H1 (cell line): ENCODE data around the gene DKK3. TPM values are rescaled to one million over a fixed set of nuclear protein-coding genes. Genes with fewer than 3 reads are reported as not detected.

Experiments
- CTCF ChIA-PET: fragments of 300-600 bp; sonication (Branson Sonifier 250); formaldehyde crosslinking; loops from one replicate; lab custom pipeline; 2021; ENCODE audit not compliant: partially characterized antibody; lab: Charles Lee
- POLR2A ChIA-PET: fragments of 300-600 bp; sonication (Branson Sonifier 250); formaldehyde crosslinking; loops from one replicate; lab custom pipeline; 2021; ENCODE audit warnings: inconsistent platforms; ENCODE audit not compliant: partially characterized antibody; lab: Charles Lee
- DNase-seq, 2 experiments: peaks; one replicate each; pipeline versions ENCODE4 v3.0.0 to v3.0.0-alpha.2; 2010 to 2022; ENCODE audit warnings: low spot score in 2 of 2, low read depth in 1 of 2, mixed read lengths in 1 of 2
- FAIRE-seq: peaks from 2 replicates; lab custom pipeline; 2011; peaks lifted over from hg19 to GRCh38; lab: Jason Lieb, UNC
- H2AFZ ChIP-seq: 2 replicates; pipeline ENCODE4 v1.8.1; 2012; ENCODE audit warnings: low read length, inconsistent platforms
- H2AK5ac ChIP-seq: 2 replicates; pipeline ENCODE4 v1.6.1; 2013; ENCODE audit warnings: low read depth, low read length
- H2BK120ac ChIP-seq: replicated peaks from 2 replicates; pipeline ENCODE3; 2013; ENCODE audit warnings: low read depth, low read length, inconsistent platforms
- H2BK12ac ChIP-seq: 2 replicates; pipeline ENCODE4 v1.6.1; 2013; ENCODE audit warnings: low read depth, low read length
- H2BK15ac ChIP-seq: 2 replicates; pipeline ENCODE4 v1.6.1; 2013; ENCODE audit warnings: low read length
- H2BK20ac ChIP-seq: 2 replicates; pipeline ENCODE4 v1.6.1; 2013; ENCODE audit warnings: low read length
- H2BK5ac ChIP-seq: 2 replicates; pipeline ENCODE4 v1.6.1; 2013; ENCODE audit warnings: low read depth, low read length
- H3K14ac ChIP-seq: 2 replicates; pipeline ENCODE4 v1.6.1; 2013; ENCODE audit warnings: inconsistent platforms; ENCODE audit not compliant: insufficient read length
- H3K18ac ChIP-seq: 2 replicates; pipeline ENCODE4 v1.6.1; 2013; ENCODE audit warnings: low read length; ENCODE audit errors: extremely low read depth
- H3K23ac ChIP-seq: 2 replicates; pipeline ENCODE4 v1.6.1; 2013; ENCODE audit warnings: inconsistent platforms; ENCODE audit not compliant: insufficient read length
- H3K23me2 ChIP-seq: 2 replicates; pipeline ENCODE4 v1.6.1; 2013; ENCODE audit warnings: low read depth, low read length
- H3K27ac ChIP-seq: 2 replicates; pipeline ENCODE4 v1.6.1; 2011; ENCODE audit warnings: low read depth, low read length, inconsistent platforms
- H3K27me3 ChIP-seq, 4 experiments: replicated peaks in 1 of 4; 1 replicate in 1 of 4; 2 replicates in 3 of 4; pipeline versions ENCODE4 v1.6.1 to v1.8.1; 2011 to 2013; ENCODE audit warnings: low read length in 3 of 4, mild to moderate bottlenecking in 3 of 4, inconsistent platforms in 2 of 4, mixed read lengths in 2 of 4, moderate library complexity in 1 of 4; ENCODE audit not compliant: control insufficient read depth in 3 of 4, insufficient read depth in 3 of 4; ENCODE audit errors: extremely low read depth in 1 of 4
- H3K36me3 ChIP-seq, 4 experiments: 2 replicates each; pipeline versions ENCODE4 v1.6.1 to v1.8.1; 2011 to 2013; ENCODE audit warnings: mild to moderate bottlenecking in 4 of 4, low read length in 3 of 4, moderate library complexity in 2 of 4, control low read depth in 1 of 4, inconsistent platforms in 1 of 4; ENCODE audit not compliant: insufficient read depth in 4 of 4, control insufficient read depth in 2 of 4
- H3K4ac ChIP-seq: replicated peaks from 2 replicates; pipeline ENCODE3; 2013; ENCODE audit warnings: low read length, low read depth, mixed read lengths, inconsistent platforms; ENCODE audit not compliant: insufficient read length
- H3K4me1 ChIP-seq, 4 experiments: replicated peaks in 1 of 4; 1 replicate in 1 of 4; 2 replicates in 3 of 4; pipeline versions ENCODE4 v1.6.1 to v1.8.1; 2011 to 2013; ENCODE audit warnings: low read length in 3 of 4, inconsistent platforms in 2 of 4, mixed read lengths in 1 of 4; ENCODE audit not compliant: insufficient read depth in 4 of 4, control insufficient read depth in 3 of 4
- H3K4me2 ChIP-seq, 2 experiments: 2 replicates each; pipeline versions ENCODE4 v1.6.1 to v1.8.1; 2011 to 2013; ENCODE audit warnings: low read depth in 2 of 2, low read length in 2 of 2, control low read depth in 1 of 2, inconsistent platforms in 1 of 2, mild to moderate bottlenecking in 1 of 2; ENCODE audit not compliant: insufficient read depth in 1 of 2
- H3K4me3 ChIP-seq, 4 experiments: fragments of 200-600, 300-600 bp in 1 of 4; sonication (generic), shearing (Covaris generic), sonication (Bioruptor Twin) in 1 of 4; 2 replicates each; pipeline versions ENCODE4 v1.5.1 to v1.8.1; 2011 to 2016; ENCODE audit warnings: low read length in 4 of 4, low read depth in 3 of 4, control low read depth in 2 of 4, inconsistent platforms in 2 of 4, mild to moderate bottlenecking in 2 of 4, mixed read lengths in 1 of 4, moderate library complexity in 1 of 4; ENCODE audit not compliant: insufficient read depth in 2 of 4; ENCODE audit errors: extremely low read depth in 1 of 4
- H3K56ac ChIP-seq: replicated peaks from 2 replicates; pipeline ENCODE3; 2013; ENCODE audit warnings: low read depth, mild to moderate bottlenecking, mixed read lengths, low read length, inconsistent platforms; ENCODE audit not compliant: insufficient read length
- H3K79me1 ChIP-seq: 2 replicates; pipeline ENCODE4 v1.6.1; 2013; ENCODE audit warnings: low read depth, low read length, control low read depth
- H3K79me2 ChIP-seq, 2 experiments: 2 replicates each; pipeline versions ENCODE4 v1.6.1 to v1.8.1; 2012 to 2013; ENCODE audit warnings: low read length in 2 of 2, mild to moderate bottlenecking in 2 of 2, inconsistent platforms in 1 of 2; ENCODE audit not compliant: insufficient read depth in 2 of 2, control insufficient read depth in 1 of 2
- H3K9ac ChIP-seq, 4 experiments: replicated peaks in 1 of 4; 1 replicate in 1 of 4; 2 replicates in 3 of 4; pipeline versions ENCODE4 v1.6.1 to v1.8.1; 2011 to 2013; ENCODE audit warnings: low read depth in 3 of 4, low read length in 3 of 4, control low read depth in 2 of 4, mild to moderate bottlenecking in 2 of 4, moderate library complexity in 2 of 4, inconsistent platforms in 1 of 4; ENCODE audit errors: extremely low read depth in 1 of 4
- H3K9me3 ChIP-seq, 2 experiments: 2 replicates each; pipeline versions ENCODE4 v1.6.1 to v1.8.1; 2012 to 2013; ENCODE audit warnings: mild to moderate bottlenecking in 2 of 2, moderate library complexity in 2 of 2, control low read depth in 1 of 2, inconsistent platforms in 1 of 2, low read depth in 1 of 2, low read length in 1 of 2, mixed read lengths in 1 of 2; ENCODE audit not compliant: insufficient read depth in 2 of 2
- H4K20me1 ChIP-seq, 2 experiments: replicated peaks in 1 of 2; 2 replicates each; pipeline versions ENCODE3 to v1.8.1; 2011 to 2013; ENCODE audit warnings: inconsistent platforms in 2 of 2, low read length in 2 of 2, mild to moderate bottlenecking in 1 of 2; ENCODE audit not compliant: insufficient read depth in 2 of 2, control insufficient read depth in 1 of 2
- H4K5ac ChIP-seq: 2 replicates; pipeline ENCODE4 v1.6.1; 2013; ENCODE audit warnings: low read length, low read depth, mixed read lengths, inconsistent platforms; ENCODE audit not compliant: insufficient read length
- H4K8ac ChIP-seq: 2 replicates; pipeline ENCODE4 v1.8.0; 2013; ENCODE audit warnings: mild to moderate bottlenecking, moderate library complexity, low read length, inconsistent platforms; ENCODE audit not compliant: insufficient read depth; ENCODE audit errors: extremely low read depth
- H4K91ac ChIP-seq: replicated peaks from 2 replicates; pipeline ENCODE3; 2013; ENCODE audit warnings: low read length, mixed read lengths, inconsistent platforms; ENCODE audit not compliant: insufficient read length
- CEBPB ChIP-seq: IDR thresholded peaks from 2 replicates; pipeline ENCODE4 v1.6.1; 2012; ENCODE audit warnings: low read depth, low read length
- EP300 ChIP-seq, 2 experiments: IDR thresholded peaks; 1 replicate in 1 of 2; 2 replicates in 1 of 2; pipeline ENCODE4 v1.6.1; 2011 to 2012; ENCODE audit warnings: low read depth in 2 of 2, low read length in 2 of 2, mild to moderate bottlenecking in 2 of 2, borderline replicate concordance in 1 of 2, inconsistent platforms in 1 of 2, moderate library complexity in 1 of 2
- GTF2F1 ChIP-seq: IDR thresholded peaks from 2 replicates; pipeline ENCODE4 v1.6.1; 2012; ENCODE audit warnings: low read depth, low read length, improper control_type of control experiment, borderline replicate concordance
- TEAD4 ChIP-seq: IDR thresholded peaks from 2 replicates; pipeline ENCODE4 v1.6.1; 2012; ENCODE audit warnings: low read depth, low read length, inconsistent platforms, mixed read lengths
- WGBS, 2 experiments: shearing (Covaris generic) in 1 of 2; methylation state at CpG; one replicate each; pipeline versions ENCODE4 v1.1.6 to v1.1.7; 2013 to 2015; ENCODE audit warnings: low lambda C conversion rate in 2 of 2, mixed read lengths in 2 of 2, inconsistent platforms in 1 of 2, low coverage in 1 of 2, missing lambda C conversion rate in 1 of 2; ENCODE audit not compliant: insufficient replicate concordance in 2 of 2, insufficient coverage in 1 of 2, insufficient read length in 1 of 2; ENCODE audit errors: extremely low coverage in 1 of 2, missing lambda C conversion rate in 1 of 2; 5-methylcytosine and 5-hydroxymethylcytosine counted together
- polyA plus RNA-seq, 7 experiments: library from polyadenylated mRNA; depleted of rRNA in 3 of 7; stranded (reverse) in 5 of 7; unstranded in 2 of 7; fragments of >200 nt in 5 of 7; fragments of 200-250 nt in 2 of 7; gene quantifications; 1 replicate in 5 of 7; 2 replicates in 1 of 7; 4 replicates in 1 of 7; pipeline versions ENCODE4 v1.2.1 to v1.2.3, GENCODE V29; 2011 to 2013; ENCODE audit warnings: missing spikeins in 2 of 7, mixed read lengths in 2 of 7
- total RNA-seq: library from RNA; stranded (reverse); fragmentation: NEBNext Ultra II Directional; extraction: Animal tissue kit (Norgen Biotek cat#: 25700); gene quantifications from 2 replicates; pipeline ENCODE4 v1.2.1, GENCODE V29; 2021

DKK3 gene
- total and polyA plus RNA-seq, 2 of the 8 experiments (the other 6 are each of a cell fraction or from before 2014, with no cell fraction given): 30.0 to 40.1 TPM

DNA sequence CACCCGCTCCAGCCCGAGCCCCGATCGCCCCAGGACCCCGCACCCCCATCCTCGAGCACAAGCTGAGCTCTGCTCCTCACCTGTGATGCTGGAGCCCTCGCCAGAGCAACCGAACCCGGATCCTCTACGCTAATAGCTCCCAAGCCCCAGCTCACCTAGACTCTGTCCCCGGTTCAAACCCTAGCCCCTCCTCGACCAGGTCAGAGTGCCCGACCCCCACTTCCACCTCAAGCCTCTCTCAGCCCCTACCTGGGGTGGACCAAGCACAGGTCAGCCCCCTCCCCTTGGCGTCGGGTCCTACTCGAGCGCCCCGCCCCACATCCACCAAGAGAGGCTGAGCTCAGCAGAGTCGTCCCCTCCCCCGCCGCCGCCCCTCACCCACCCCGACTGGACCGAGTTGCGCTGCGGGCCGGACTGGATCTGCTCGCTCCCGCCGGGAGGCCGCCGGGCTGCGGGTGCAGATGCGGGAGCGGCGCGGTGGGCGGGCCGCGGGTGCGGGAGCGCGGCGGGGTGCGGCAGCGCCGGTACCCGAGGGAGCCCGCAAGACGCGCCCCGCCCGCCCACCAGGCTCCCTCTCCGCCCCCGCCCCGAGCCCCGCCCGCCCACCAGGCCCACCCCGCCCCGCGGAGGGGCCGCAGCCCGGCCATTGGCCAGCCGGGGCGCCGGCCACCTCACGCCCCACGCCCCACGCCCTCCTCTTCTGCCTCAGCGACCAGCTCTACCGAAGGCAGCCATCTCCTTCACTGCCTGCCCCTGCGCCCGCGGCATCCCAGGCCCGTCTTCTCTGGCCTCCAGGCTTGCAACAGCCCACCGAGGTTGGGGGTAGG, 577 bp upstream of the DKK3 start:
- Histone ChIP-seq H3K9ac (peak overlapping the region in 3 of 4 experiments; percentile 24 to 62 (median 60); a peak in 4 of 7 replicates), H2BK5ac (peak overlapping the region; percentile 32; the same call in 1 of the 2 replicates), H2BK12ac (peak overlapping the region; percentile 43; the same call in 1 of the 2 replicates), H3K18ac (peak overlapping the region; percentile 25; the same call in 1 of the 2 replicates), H3K23ac (no peak overlapping the region), H3K23me2 (peaks cover 12% of the 10 kb centered on the region; the same call in 1 of the 2 replicates), H3K79me2 (no peaks in the 10 kb centered on the region), H3K27ac (no peak overlapping the region), H3K36me3 (no peaks in the 10 kb centered on the region), H3K4me1 (peaks cover 0 to 19% (median 5%) of the 10 kb centered on the region in 4 experiments; a peak in 6 of 7 replicates), H2AFZ (peak overlapping the region; percentile 90), H2BK15ac (no peak overlapping the region; the same call in 1 of the 2 replicates), H3K56ac (peak overlapping the region; percentile 11), H4K20me1 (peaks cover 0 to 13% of the 10 kb centered on the region in 2 experiments), H2BK120ac (no peak overlapping the region), H3K14ac (no peak overlapping the region), H3K4ac (peak overlapping the region; percentile 44), H2AK5ac (no peak overlapping the region), H3K27me3 (peaks cover 0 to 13% (median 10%) of the 10 kb centered on the region in 4 experiments; a peak in 4 of 7 replicates), H3K79me1 (no peaks in the 10 kb centered on the region), H2BK20ac (no peak overlapping the region), H4K91ac (no peak overlapping the region), H4K8ac (peak overlapping the region; percentile 73; the same call in 1 of the 2 replicates), H3K4me3 (peak overlapping the region; percentile 70 to 80 (median 72)), H4K5ac (peak overlapping the region; percentile 15), H3K9me3 (no peaks in the 10 kb centered on the region), H3K4me2 (peak overlapping the region; percentile 76 to 91)
- WGBS, 2 experiments: 4% methylated on average over 19 of the region's 76 CpGs; no CpG with 5 or more reads in 1 of the 2 experiments
- POLR2A ChIA-PET: interaction anchor here (1.3 to 3.3 kb wide), 7 partner anchors 9 to 168 kb away, joined by 3 to 10 read pairs (median 4); partner anchors contain the start of gene USP47
- FAIRE-seq: no peak
- peak in 1 of 2 experiments; percentile 88 for DNase-seq
- CTCF ChIA-PET: interaction anchor here (0.6 to 4.2 kb wide), 10 partner anchors 10 to 1093 kb away, joined by 3 to 30 read pairs (median 4); no protein-coding TSS in a partner anchor
- no peak for TF ChIP-seq EP300 (IDR thresholded peaks at IDR 0.05; ENCODE audit: borderline replicate concordance in 1 of 2, low read depth in 2 of 2, low read length in 2 of 2)
- TF ChIP-seq TEAD4: no peak
- TF ChIP-seq CEBPB: no peak
- TF ChIP-seq GTF2F1: no peak
